ENCODE data around the gene SHQ1. TPM values are rescaled to one million over a fixed set of nuclear protein-coding genes. Genes with fewer than 3 reads are reported as not detected.
"Not testable (repeated sequence)": the region's sequence is repeated elsewhere in the genome, so short reads cannot be mapped to it uniquely, and the experiment has no call there.

The SHQ1 gene
- total RNA-seq, 1 experiment from 2014 or later = 21.7 TPM

- DNase-seq; H3K4me3 ChIP-seq (ENCODE audit: insufficient read depth, low read depth, low read length): not testable (repeated sequence)
Observed at GRCh38 chr3:72710471-72710870, 137.8 kb downstream of the SHQ1 start.

GRCh38 chr3:72708441-72708840, 139.8 kb downstream of the SHQ1 start:
- DNase-seq = no peak
- Histone ChIP-seq H3K36me3 (replicated peaks; ENCODE audit: control insufficient read depth, insufficient read depth, low read length) (no peaks in the 10 kb centered on the region), H3K27me3 (ENCODE audit: control insufficient read depth, insufficient read depth, low read length) (no peaks in the 10 kb centered on the region), H3K4me3 (ENCODE audit: insufficient read depth, low read depth, low read length) (no peak overlapping the region)

More at GRCh38 chr3:72710471-72710870, 137.8 kb downstream of the SHQ1 start:
- H3K27me3 ChIP-seq (ENCODE audit: control insufficient read depth, insufficient read depth, low read length); H3K36me3 ChIP-seq (replicated peaks; ENCODE audit: control insufficient read depth, insufficient read depth, low read length): not testable (repeated sequence)

GRCh38 chr3:72702997-72703396, 145.2 kb downstream of the SHQ1 start:
- H3K4me3 ChIP-seq (ENCODE audit: insufficient read depth, low read depth, low read length) = no peak overlapping the region
- H3K36me3 ChIP-seq (replicated peaks; ENCODE audit: control insufficient read depth, insufficient read depth, low read length) = no peaks in the 10 kb centered on the region
- no peaks in the 10 kb centered on the region for H3K27me3 ChIP-seq (ENCODE audit: control insufficient read depth, insufficient read depth, low read length)
- DNase-seq = no peak

- Histone ChIP-seq H3K4me3 (ENCODE audit: insufficient read depth, low read depth, low read length) (no peak overlapping the region), H3K27me3 (ENCODE audit: control insufficient read depth, insufficient read depth, low read length) (no peaks in the 10 kb centered on the region), H3K36me3 (replicated peaks; ENCODE audit: control insufficient read depth, insufficient read depth, low read length) (no peaks in the 10 kb centered on the region)
- no peak for DNase-seq
Observed at GRCh38 chr3:72702390-72702789, 145.9 kb downstream of the SHQ1 start.

- no peak overlapping the region for H3K4me3 ChIP-seq (ENCODE audit: insufficient read depth, low read depth, low read length)
- DNase-seq = no peak
- H3K27me3 ChIP-seq (ENCODE audit: control insufficient read depth, insufficient read depth, low read length) = no peaks in the 10 kb centered on the region
- H3K36me3 ChIP-seq (replicated peaks; ENCODE audit: control insufficient read depth, insufficient read depth, low read length) = no peaks in the 10 kb centered on the region
Observed at GRCh38 chr3:72700106-72700505, 148.1 kb downstream of the SHQ1 start.

- H3K4me3 ChIP-seq (ENCODE audit: insufficient read depth, low read depth, low read length) = no peak overlapping the region
- no peaks in the 10 kb centered on the region for H3K36me3 ChIP-seq (replicated peaks; ENCODE audit: control insufficient read depth, insufficient read depth, low read length)
- no peak for DNase-seq
- H3K27me3 ChIP-seq (ENCODE audit: control insufficient read depth, insufficient read depth, low read length) = no peaks in the 10 kb centered on the region
Observed at GRCh38 chr3:72699631-72700030, 148.6 kb downstream of the SHQ1 start.

Other genes starting within 250 kb of the SHQ1 start
- gene GXYLT2, start 39.6 kb upstream of the SHQ1 start, total RNA-seq (2014; rRNA removed; shearing (Covaris generic)) = 4.5 and 6.1 TPM in 2 replicates
- gene PPP4R2, start 148.4 kb upstream of the SHQ1 start, total RNA-seq (2014; rRNA removed; shearing (Covaris generic)) = 54.1 and 63.2 TPM in 2 replicates
- gene EBLN2, start 213.2 kb upstream of the SHQ1 start, total RNA-seq (2014; rRNA removed; shearing (Covaris generic)) = 2.4 and 4.3 TPM in 2 replicates

Data from H7 (cell line).